OCI-LY1 (cell line): ENCODE data around the gene ZNF773.
"Not testable (repeated sequence)": the region's sequence is repeated elsewhere in the genome, so short reads cannot be mapped to it uniquely, and the experiment has no call there.

Source experiments
- H2AFZ ChIP-seq: fragments of 200-600 bp; sonication (generic), shearing (Covaris generic); 2 replicates; pipeline ENCODE4 v1.6.0; 2014; ENCODE audit warnings: antibody characterized with exemption, mild to moderate bottlenecking, low read length
- H3F3A ChIP-seq: fragments of 200-600 bp; sonication (generic), shearing (Covaris generic); 2 replicates; pipeline ENCODE4 v1.6.0; 2014; ENCODE audit warnings: mild to moderate bottlenecking, antibody characterized with exemption, low read length, moderate library complexity; ENCODE audit not compliant: insufficient read depth
- H3K27ac ChIP-seq: fragments of 200-600 bp; sonication (generic); 2 replicates; pipeline ENCODE4 v1.5.1; 2014; ENCODE audit warnings: low read length, mixed run types, mild to moderate bottlenecking, low read depth; ENCODE audit not compliant: poor library complexity, severe bottlenecking
- H3K27me3 ChIP-seq: fragments of 200-600 bp; sonication (generic); 2 replicates; pipeline ENCODE4 v1.6.0; 2014; ENCODE audit warnings: antibody characterized with exemption, mild to moderate bottlenecking, low read length, moderate library complexity; ENCODE audit not compliant: insufficient read depth
- H3K36me3 ChIP-seq: fragments of 200-600 bp; sonication (generic); 2 replicates; pipeline ENCODE4 v1.6.1; 2014; ENCODE audit warnings: mild to moderate bottlenecking, antibody characterized with exemption, low read length, moderate library complexity, mixed read lengths; ENCODE audit not compliant: insufficient read depth
- H3K4me1 ChIP-seq: fragments of 200-600 bp; sonication (generic); 2 replicates; pipeline ENCODE4 v1.5.1; 2014; ENCODE audit warnings: mild to moderate bottlenecking, low read length, moderate library complexity; ENCODE audit not compliant: insufficient read depth, severe bottlenecking
- H3K4me2 ChIP-seq: fragments of 200-600 bp; sonication (generic), shearing (Covaris generic); 2 replicates; pipeline ENCODE4 v1.6.1; 2014; ENCODE audit warnings: low read length
- H3K4me3 ChIP-seq: fragments of 200-600 bp; sonication (generic); 2 replicates; pipeline ENCODE4 v1.5.1; 2014; ENCODE audit warnings: low read length, low read depth, mild to moderate bottlenecking, mixed read lengths; ENCODE audit not compliant: poor library complexity, severe bottlenecking
- H3K79me2 ChIP-seq: fragments of 200-600 bp; shearing (Covaris generic); 2 replicates; pipeline ENCODE4 v1.6.1; 2016; ENCODE audit warnings: mixed run types, low read length, mixed read lengths; ENCODE audit not compliant: insufficient read depth
- H3K9ac ChIP-seq: fragments of 200-600 bp; sonication (generic), shearing (Covaris generic); 2 replicates; pipeline ENCODE4 v1.6.1; 2014; ENCODE audit warnings: mild to moderate bottlenecking, low read length, mixed read lengths
- H3K9me2 ChIP-seq: fragments of 200-600 bp; sonication (generic), shearing (Covaris generic); 2 replicates; pipeline ENCODE4 v1.6.1; 2014; ENCODE audit warnings: low read depth, mild to moderate bottlenecking, low read length, mixed read lengths
- H3K9me3 ChIP-seq: fragments of 200-600 bp; shearing (Covaris generic); 2 replicates; pipeline ENCODE4 v1.6.1; 2014; ENCODE audit warnings: low read length, mixed read lengths
- H4K20me1 ChIP-seq: fragments of 200-600 bp; sonication (generic), shearing (Covaris generic); 2 replicates; pipeline ENCODE4 v1.6.0; 2016; ENCODE audit warnings: mild to moderate bottlenecking, low read length; ENCODE audit not compliant: insufficient read depth
- CTCF ChIP-seq: fragments of 200-600 bp; sonication (generic), shearing (Covaris generic); IDR thresholded peaks from 2 replicates; pipeline ENCODE4 v1.5.1; 2017; ENCODE audit warnings: mild to moderate bottlenecking, antibody characterized with exemption, low read length, moderate library complexity, mixed read lengths
- EZH2 ChIP-seq: fragments of 200-600 bp; sonication (generic), shearing (Covaris generic); IDR thresholded peaks from 2 replicates; pipeline ENCODE4 v1.8.0; 2017; ENCODE audit warnings: borderline replicate concordance, mixed run types, mild to moderate bottlenecking, antibody characterized with exemption, low read length, moderate library complexity, mixed read lengths

ZNF773 gene

GRCh38 chr19:57512845-57513244, 13.1 kb downstream of the ZNF773 start:
- Histone ChIP-seq H3K79me2 (no peaks in the 10 kb centered on the region), H3K27me3 (no peaks in the 10 kb centered on the region), H3F3A (no peaks in the 10 kb centered on the region), H3K9ac (no peak overlapping the region), H3K4me2 (no peak overlapping the region), H3K4me1 (no peaks in the 10 kb centered on the region), H3K27ac (no peak overlapping the region), H2AFZ (no peak overlapping the region), H4K20me1 (no peaks in the 10 kb centered on the region), H3K4me3 (no peak overlapping the region), H3K9me3 (peaks cover 3% of the 10 kb centered on the region), H3K9me2 (no peaks in the 10 kb centered on the region), H3K36me3 (peaks cover 43% of the 10 kb centered on the region)
- TF ChIP-seq EZH2 (no peak), CTCF (no peak)

GRCh38 chr19:57515255-57515654, 15.5 kb downstream of the ZNF773 start:
- Histone ChIP-seq H3K4me2 (no peak overlapping the region), H3K9me2 (no peaks in the 10 kb centered on the region), H3K9ac (no peak overlapping the region), H3K27me3 (no peaks in the 10 kb centered on the region), H3F3A (no peaks in the 10 kb centered on the region), H3K9me3 (peaks cover 3% of the 10 kb centered on the region), H2AFZ (no peak overlapping the region), H4K20me1 (no peaks in the 10 kb centered on the region), H3K27ac (no peak overlapping the region), H3K36me3 (peaks cover 24% of the 10 kb centered on the region), H3K4me1 (no peaks in the 10 kb centered on the region), H3K4me3 (no peak overlapping the region), H3K79me2 (no peaks in the 10 kb centered on the region)
- TF ChIP-seq CTCF (no peak), EZH2 (no peak)

- not testable (repeated sequence) for H3K9me3 ChIP-seq, H3K4me1 ChIP-seq
These were observed 18.3 kb downstream of the ZNF773 start for GRCh38 chr19:57518021-57518420.

GRCh38 chr19:57527136-57527881, 27.6 kb downstream of the ZNF773 start, which contains the start of gene ZNF549:
ZNF549 (plus strand) TSS chr19:57527356; CDS start chr19:57527574, 218 bp downstream.
- Histone ChIP-seq H3K27me3 (no peaks in the 10 kb centered on the region), H2AFZ (peak within 1 kb of the TSS; percentile 46), H3K4me3 (peak within 1 kb of the TSS; percentile 98), H3K27ac (no peak within 1 kb of the TSS), H3K4me2 (peak within 1 kb of the TSS; percentile 82), H3K4me1 (peaks cover 8% of the 10 kb centered on the region), H3K9ac (peak within 1 kb of the TSS; percentile 86), H4K20me1 (no peaks in the 10 kb centered on the region), H3K36me3 (peaks cover 7% of the 10 kb centered on the region), H3K9me3 (peaks cover 18% of the 10 kb centered on the region; the same call in 1 of the 2 replicates), H3K9me2 (no peaks in the 10 kb centered on the region), H3F3A (no peaks in the 10 kb centered on the region), H3K79me2 (0 out of 2 replicates have a peak, but pooled peaks cover 6% of the 10 kb centered on the region)
- TF ChIP-seq EZH2 (no peak), CTCF (no peak)

More at GRCh38 chr19:57518021-57518420, 18.3 kb downstream of the ZNF773 start:
- H3K4me3 ChIP-seq, H3K9ac ChIP-seq, H3K9me2 ChIP-seq, H3K4me2 ChIP-seq, H3K27me3 ChIP-seq, H2AFZ ChIP-seq, H3F3A ChIP-seq, H4K20me1 ChIP-seq, H3K79me2 ChIP-seq, H3K27ac ChIP-seq: not testable (repeated sequence)
- peaks cover 23% of the 10 kb centered on the region for H3K36me3 ChIP-seq
